ENCODE data around the gene DDX31. TPM values are rescaled to one million over a fixed set of nuclear protein-coding genes. Genes with fewer than 3 reads are reported as not detected.

The DDX31 gene
- total RNA-seq, 1 experiment from 2014 or later = 28.4 TPM

GRCh38 chr9:132564526-132564925 lies 105.3 kb downstream of the DDX31 start:
- Histone ChIP-seq H2BK20ac (ENCODE audit: low read depth, low read length, poor library complexity, severe bottlenecking) (no peak overlapping the region), H4K5ac (ENCODE audit: insufficient read length, low read depth, low read length) (no peak overlapping the region), H3K23ac (ENCODE audit: insufficient read length, low read depth, low read length) (no peak overlapping the region), H4K8ac (replicated peaks; ENCODE audit: insufficient read length, low read depth, low read length) (no peak overlapping the region), H3K27ac (ENCODE audit: insufficient read length, low read depth, low read length) (no peak overlapping the region), H3K79me2 (ENCODE audit: insufficient read depth, low read length) (no peaks in the 10 kb centered on the region), H3K23me2 (ENCODE audit: insufficient read length, low read depth, low read length, poor library complexity, severe bottlenecking) (no peaks in the 10 kb centered on the region), H3K4ac (ENCODE audit: low read depth, low read length) (no peak overlapping the region), H4K91ac (ENCODE audit: insufficient read length, low read depth, low read length) (no peak overlapping the region), H2AFZ (ENCODE audit: low read length) (no peak overlapping the region), H3K4me2 (ENCODE audit: insufficient read depth, insufficient read length, low read length) (no peak overlapping the region), H2AK5ac (ENCODE audit: insufficient read length, low read length) (no peak overlapping the region), H3T11ph (ENCODE audit: low read length) (no peak overlapping the region), H2BK15ac (ENCODE audit: low read depth, low read length) (no peak overlapping the region), H3K79me1 (ENCODE audit: insufficient read depth, low read depth, low read length, poor library complexity, severe bottlenecking) (no peaks in the 10 kb centered on the region), H3K4me1 (ENCODE audit: insufficient read depth, low read length) (no peaks in the 10 kb centered on the region), H3K27me3 (ENCODE audit: insufficient read depth, low read length) (no peaks in the 10 kb centered on the region), H3K9ac (ENCODE audit: extremely low read depth, insufficient read length, low read length) (no peak overlapping the region), H2BK12ac (ENCODE audit: insufficient read length, low read depth, low read length) (no peak overlapping the region), H3K18ac (ENCODE audit: insufficient read length, low read depth, low read length) (no peak overlapping the region), H2BK5ac (ENCODE audit: insufficient read length, low read length) (no peak overlapping the region), H3K56ac (ENCODE audit: insufficient read length, low read depth, low read length) (no peak overlapping the region), H4K20me1 (ENCODE audit: control insufficient read depth, insufficient read depth, insufficient read length) (no peaks in the 10 kb centered on the region), H2BK120ac (ENCODE audit: low read depth, low read length, poor library complexity, severe bottlenecking) (no peak overlapping the region), H3K9me3 (ENCODE audit: control insufficient read depth, low read depth, low read length) (no peaks in the 10 kb centered on the region), H3K14ac (ENCODE audit: insufficient read depth, low read length) (no peak overlapping the region; the same call in 1 of the 2 replicates)
- DNase-seq = no peak
- H3K27me3 Mint-ChIP-seq (ENCODE audit: low read depth) = peaks cover 17% of the 10 kb centered on the region
- no CpG with 5 or more reads among the region's 6 CpGs for WGBS (ENCODE audit: extremely low coverage, insufficient read length, low lambda C conversion rate)
- TF ChIP-seq, protein P1, sequence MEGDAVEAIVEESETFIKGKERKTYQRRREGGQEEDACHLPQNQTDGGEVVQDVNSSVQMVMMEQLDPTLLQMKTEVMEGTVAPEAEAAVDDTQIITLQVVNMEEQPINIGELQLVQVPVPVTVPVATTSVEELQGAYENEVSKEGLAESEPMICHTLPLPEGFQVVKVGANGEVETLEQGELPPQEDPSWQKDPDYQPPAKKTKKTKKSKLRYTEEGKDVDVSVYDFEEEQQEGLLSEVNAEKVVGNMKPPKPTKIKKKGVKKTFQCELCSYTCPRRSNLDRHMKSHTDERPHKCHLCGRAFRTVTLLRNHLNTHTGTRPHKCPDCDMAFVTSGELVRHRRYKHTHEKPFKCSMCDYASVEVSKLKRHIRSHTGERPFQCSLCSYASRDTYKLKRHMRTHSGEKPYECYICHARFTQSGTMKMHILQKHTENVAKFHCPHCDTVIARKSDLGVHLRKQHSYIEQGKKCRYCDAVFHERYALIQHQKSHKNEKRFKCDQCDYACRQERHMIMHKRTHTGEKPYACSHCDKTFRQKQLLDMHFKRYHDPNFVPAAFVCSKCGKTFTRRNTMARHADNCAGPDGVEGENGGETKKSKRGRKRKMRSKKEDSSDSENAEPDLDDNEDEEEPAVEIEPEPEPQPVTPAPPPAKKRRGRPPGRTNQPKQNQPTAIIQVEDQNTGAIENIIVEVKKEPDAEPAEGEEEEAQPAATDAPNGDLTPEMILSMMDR (conservative IDR thresholded peaks at IDR 0.05) = no peak
- H3K27ac Mint-ChIP-seq = no peak overlapping the region
- H3K4me3 Mint-ChIP-seq = no peak overlapping the region
- peaks cover 0 to 3% (median 0%) of the 10 kb centered on the region in 3 experiments; a peak in 5 of 7 replicates for H3K36me3 Mint-ChIP-seq (ENCODE audit: insufficient read depth in 1 of 3, low read depth in 3 of 3)
- peaks cover 4 to 19% of the 10 kb centered on the region in 2 experiments for H3K4me1 Mint-ChIP-seq
- H3K9me3 Mint-ChIP-seq = peaks cover 3 to 5% of the 10 kb centered on the region in 2 experiments
